Testis (tissue), 2 donors: Measurements from ENCODE around the gene AMZ1.

Experiments
- POLR2A ChIP-seq: fragments of 450-650 bp; IDR thresholded peaks from one replicate; pipeline ENCODE4 v1.6.1; 2017; ENCODE audit warnings: antibody characterized with exemption, mild to moderate bottlenecking, moderate library complexity
- TF ChIP-seq, protein P1 (sequence below), 3 experiments: fragments of 450-650 bp in 2 of 3; fragments of 200-600 bp in 1 of 3; sonication (generic) in 1 of 3; IDR thresholded peaks; one replicate each; pipeline ENCODE4 v1.5.1; 2016 to 2019; ENCODE audit warnings: antibody characterized with exemption in 3 of 3, mild to moderate bottlenecking in 2 of 3, moderate library complexity in 1 of 3

DNA sequence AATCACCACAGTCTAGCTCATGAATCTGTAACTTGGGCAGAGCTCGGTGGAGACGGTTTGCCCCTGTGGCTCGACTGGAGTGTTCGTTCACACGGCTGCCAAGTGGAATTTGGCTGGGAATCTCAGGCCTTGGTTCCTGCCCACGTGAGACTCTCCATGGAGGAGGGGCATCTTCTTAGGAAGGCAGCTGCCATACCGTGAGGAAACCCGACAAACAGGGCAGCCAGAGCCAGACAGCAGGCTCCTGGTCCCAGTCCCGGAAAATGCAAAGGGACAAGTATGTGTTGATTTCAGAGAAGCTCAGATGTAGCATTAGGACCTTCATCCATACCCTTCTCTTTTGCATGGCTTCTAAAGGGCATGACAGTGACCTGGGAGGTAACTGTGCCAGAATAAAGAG lies 26.6 kb downstream of the AMZ1 start:
- TF ChIP-seq, protein P1, sequence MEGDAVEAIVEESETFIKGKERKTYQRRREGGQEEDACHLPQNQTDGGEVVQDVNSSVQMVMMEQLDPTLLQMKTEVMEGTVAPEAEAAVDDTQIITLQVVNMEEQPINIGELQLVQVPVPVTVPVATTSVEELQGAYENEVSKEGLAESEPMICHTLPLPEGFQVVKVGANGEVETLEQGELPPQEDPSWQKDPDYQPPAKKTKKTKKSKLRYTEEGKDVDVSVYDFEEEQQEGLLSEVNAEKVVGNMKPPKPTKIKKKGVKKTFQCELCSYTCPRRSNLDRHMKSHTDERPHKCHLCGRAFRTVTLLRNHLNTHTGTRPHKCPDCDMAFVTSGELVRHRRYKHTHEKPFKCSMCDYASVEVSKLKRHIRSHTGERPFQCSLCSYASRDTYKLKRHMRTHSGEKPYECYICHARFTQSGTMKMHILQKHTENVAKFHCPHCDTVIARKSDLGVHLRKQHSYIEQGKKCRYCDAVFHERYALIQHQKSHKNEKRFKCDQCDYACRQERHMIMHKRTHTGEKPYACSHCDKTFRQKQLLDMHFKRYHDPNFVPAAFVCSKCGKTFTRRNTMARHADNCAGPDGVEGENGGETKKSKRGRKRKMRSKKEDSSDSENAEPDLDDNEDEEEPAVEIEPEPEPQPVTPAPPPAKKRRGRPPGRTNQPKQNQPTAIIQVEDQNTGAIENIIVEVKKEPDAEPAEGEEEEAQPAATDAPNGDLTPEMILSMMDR (IDR thresholded peaks at IDR 0.05), result no peak
- TF ChIP-seq POLR2A, result no peak
